ENCODE results near the gene CIAO2B.
"Not testable (repeated sequence)": the region's sequence is repeated elsewhere in the genome, so short reads cannot be mapped to it uniquely, and the experiment has no call there.

The CIAO2B gene

DNA sequence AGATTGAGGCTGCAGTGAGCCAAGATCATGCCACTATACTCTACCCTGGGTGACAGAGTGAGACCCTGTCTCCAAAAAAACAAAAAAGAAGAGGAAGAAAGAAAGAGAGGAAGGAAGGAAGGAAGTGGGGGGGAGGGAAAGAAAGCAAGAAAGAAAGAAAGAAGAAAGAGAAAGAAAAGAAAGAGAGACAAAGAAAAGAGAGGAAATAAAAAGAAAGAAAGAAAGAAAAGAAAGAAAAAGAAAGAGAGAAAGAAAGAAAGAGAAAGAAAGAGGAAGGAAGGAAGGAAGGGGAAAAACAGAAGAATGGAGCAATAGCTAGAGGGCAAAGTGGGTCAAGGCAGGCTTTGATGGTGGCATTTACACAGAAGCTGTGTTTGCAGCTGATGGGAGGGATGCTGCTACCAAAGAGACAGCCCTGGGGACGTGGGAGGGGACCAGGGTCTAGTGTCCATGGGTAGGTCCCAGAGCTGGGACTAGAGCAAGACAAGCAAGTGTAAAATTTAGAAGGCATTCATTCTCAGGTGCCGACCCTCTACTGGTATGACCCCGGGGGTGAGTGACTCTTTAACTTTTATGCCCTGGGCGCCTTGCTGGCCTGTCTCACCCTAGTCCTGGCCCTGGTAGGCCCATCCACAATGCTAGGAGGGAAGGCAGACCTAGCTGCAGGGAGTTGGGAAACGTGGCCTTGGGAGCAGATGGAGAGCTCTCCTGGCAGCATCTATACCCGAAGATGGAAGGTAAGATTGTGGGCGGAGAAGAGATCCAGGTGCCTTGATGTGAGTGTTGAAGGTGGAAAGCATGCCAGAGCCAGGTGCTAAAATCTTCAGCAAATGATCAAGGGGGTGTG is 24.9 kb upstream of the CIAO2B start:
- no peak for DNase-seq (ENCODE audit: low read depth, low spot score)
- no peak overlapping the region for H3K4me3 ChIP-seq (ENCODE audit: low read length)

DNA sequence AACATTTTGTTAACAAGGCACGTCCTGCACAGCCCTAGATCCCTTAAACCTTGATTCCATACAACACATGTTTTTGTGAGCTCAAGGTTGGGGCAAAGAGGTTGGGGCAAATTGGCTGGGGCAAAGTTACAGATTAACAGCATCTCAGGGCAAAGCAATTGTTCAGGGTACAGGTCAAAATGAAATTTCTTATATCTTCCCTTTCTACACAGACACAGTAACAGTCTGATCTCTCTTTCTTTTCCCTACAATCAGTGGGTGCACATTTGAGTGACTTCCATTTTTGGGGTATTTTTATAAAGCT is 21.9 kb upstream of the CIAO2B start:
- not testable (repeated sequence) for DNase-seq (ENCODE audit: low read depth, low spot score); H3K4me3 ChIP-seq (ENCODE audit: low read length)

DNA sequence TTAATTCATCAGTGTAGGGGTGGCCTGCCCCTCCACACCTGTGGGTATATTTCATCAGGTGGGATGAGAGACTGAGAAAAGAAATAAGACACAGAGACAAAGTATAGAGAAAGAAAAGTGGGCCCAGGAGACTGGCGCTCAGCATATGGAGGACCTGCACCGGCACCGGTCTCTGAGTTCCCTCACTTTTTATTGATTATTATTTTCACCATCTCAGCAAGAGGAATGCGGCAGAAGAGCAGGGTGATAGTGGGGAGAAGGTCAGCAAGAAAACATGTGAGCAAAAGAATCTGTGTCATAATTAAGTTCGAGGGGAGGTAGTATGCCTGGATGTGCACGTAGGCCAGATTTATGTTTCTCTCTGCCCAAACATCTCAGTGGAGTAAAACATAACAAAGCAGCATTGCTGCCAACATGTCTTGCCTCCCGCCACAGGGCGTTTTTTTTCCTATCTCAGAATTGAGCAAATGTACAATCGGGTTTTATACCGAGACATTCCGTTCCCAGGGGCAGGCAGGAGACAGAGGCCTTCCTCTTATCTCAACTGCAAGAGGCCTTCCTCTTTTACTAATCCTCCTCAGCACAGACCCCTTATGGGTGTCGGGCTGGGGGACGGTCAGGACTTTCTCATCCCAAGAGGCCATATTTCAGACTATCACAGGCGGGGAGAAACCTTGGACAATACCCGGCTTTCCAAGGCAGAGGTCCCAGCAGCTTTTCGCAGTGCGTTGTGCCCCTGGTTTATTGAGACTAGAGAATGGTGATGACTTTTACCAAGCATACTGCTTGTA is 21.4 kb upstream of the CIAO2B start:
- not testable (repeated sequence) for H3K4me3 ChIP-seq (ENCODE audit: low read length); DNase-seq (ENCODE audit: low read depth, low spot score)

GRCh38 chr16:66954097-66954659 is 20.0 kb upstream of the CIAO2B start:
- H3K4me3 ChIP-seq (ENCODE audit: low read length): no peak overlapping the region
- DNase-seq (ENCODE audit: low read depth, low spot score): peak; percentile 75

- no peak for DNase-seq (ENCODE audit: low read depth, low spot score)
- H3K4me3 ChIP-seq (ENCODE audit: low read length): no peak overlapping the region
These were observed 19.4 kb upstream of the CIAO2B start for GRCh38 chr16:66953462-66954096.

- DNase-seq (ENCODE audit: low read depth, low spot score): no peak
- H3K4me3 ChIP-seq (ENCODE audit: low read length): no peak overlapping the region
These were observed 18.4 kb upstream of the CIAO2B start for GRCh38 chr16:66952430-66953110.

GRCh38 chr16:66950971-66951790 is 17.0 kb upstream of the CIAO2B start:
- H3K4me3 ChIP-seq (ENCODE audit: low read length): no peak overlapping the region
- no peak for DNase-seq (ENCODE audit: low read depth, low spot score)

GRCh38 chr16:66950437-66950836 is 16.2 kb upstream of the CIAO2B start:
- no peak for DNase-seq (ENCODE audit: low read depth, low spot score)

DNA sequence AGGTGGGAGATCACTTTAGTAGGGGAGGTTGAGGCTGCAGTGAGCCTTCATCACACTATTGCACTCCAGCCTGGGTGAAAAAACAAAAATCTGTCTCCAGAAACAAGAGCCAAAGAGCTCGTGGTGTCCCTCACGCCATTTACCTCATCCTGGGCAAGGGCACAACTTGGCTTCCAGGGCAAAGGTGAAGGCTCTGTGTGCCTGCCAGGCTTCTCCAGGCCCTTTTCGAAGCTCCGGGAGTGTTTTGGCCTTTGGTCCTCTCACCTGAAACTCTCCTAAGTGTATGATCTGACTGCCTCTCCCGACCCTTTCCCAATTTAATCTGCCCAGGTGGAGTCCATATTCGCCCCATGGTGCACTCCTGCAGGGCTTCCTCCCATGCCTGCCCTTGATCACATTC is 15.3 kb upstream of the CIAO2B start:
- DNase-seq (ENCODE audit: low read depth, low spot score): no peak
- H3K4me3 ChIP-seq (ENCODE audit: low read length): no peak overlapping the region

More at GRCh38 chr16:66950437-66950836, 16.2 kb upstream of the CIAO2B start:
- H3K4me3 ChIP-seq (ENCODE audit: low read length): no peak overlapping the region

DNA sequence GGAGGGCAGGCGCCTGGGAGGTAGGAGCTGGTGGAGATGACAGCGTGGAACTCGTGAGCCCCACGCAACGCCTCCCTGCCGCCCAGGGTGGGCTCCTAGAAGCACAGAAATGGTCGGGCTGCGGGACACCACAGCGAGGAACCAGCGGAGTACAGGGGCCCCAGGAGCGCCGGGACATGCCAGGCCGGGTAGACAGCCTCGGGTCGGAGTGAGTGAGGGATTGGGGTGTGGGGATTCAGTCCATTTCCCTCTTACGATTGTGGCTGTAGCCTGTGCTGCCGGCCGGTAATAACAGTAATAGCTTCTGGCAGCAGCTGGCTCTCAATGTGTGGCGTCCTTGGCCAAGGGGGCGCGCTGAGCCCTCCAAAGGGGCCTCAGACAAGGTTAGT is 14.6 kb upstream of the CIAO2B start:
- H3K4me3 ChIP-seq (ENCODE audit: low read length): no peak overlapping the region
- DNase-seq (ENCODE audit: low read depth, low spot score): no peak

DNA sequence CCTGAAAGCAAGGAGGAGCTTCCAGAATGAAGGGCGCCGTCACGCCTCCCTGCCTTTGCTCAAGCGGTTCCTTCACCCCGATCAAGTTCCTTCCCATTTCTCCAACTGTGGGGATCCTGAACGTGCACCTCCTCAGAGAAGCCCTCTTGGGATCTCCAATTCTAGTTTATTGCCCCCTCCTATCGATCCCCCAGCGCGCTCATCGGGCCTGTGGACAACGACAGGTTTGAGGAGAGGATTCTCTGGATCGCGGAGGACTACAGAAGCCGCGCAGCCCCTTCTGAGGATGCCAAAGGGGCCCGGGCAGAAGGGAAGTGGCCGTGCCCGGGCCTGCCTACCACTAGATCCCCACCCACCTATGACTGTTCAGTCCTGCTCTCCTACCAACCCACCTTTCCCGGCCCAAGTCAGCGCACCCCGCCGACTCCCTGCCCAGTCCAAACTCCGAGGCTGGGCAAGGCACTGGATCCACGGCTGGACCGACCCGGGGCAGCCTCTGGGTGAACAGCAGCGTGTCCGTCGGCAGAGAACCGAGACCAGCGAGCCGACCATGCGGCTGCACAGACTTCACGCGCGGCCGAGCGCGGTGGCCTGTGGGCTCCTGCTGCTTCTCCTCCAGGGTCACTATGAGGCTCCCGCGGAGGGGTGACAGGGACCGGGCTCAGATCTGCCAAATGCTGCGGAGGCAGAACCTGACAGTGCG is 14.1 kb upstream of the CIAO2B start:
- H3K4me3 ChIP-seq (ENCODE audit: low read length): no peak overlapping the region
- DNase-seq (ENCODE audit: low read depth, low spot score): no peak

DNA sequence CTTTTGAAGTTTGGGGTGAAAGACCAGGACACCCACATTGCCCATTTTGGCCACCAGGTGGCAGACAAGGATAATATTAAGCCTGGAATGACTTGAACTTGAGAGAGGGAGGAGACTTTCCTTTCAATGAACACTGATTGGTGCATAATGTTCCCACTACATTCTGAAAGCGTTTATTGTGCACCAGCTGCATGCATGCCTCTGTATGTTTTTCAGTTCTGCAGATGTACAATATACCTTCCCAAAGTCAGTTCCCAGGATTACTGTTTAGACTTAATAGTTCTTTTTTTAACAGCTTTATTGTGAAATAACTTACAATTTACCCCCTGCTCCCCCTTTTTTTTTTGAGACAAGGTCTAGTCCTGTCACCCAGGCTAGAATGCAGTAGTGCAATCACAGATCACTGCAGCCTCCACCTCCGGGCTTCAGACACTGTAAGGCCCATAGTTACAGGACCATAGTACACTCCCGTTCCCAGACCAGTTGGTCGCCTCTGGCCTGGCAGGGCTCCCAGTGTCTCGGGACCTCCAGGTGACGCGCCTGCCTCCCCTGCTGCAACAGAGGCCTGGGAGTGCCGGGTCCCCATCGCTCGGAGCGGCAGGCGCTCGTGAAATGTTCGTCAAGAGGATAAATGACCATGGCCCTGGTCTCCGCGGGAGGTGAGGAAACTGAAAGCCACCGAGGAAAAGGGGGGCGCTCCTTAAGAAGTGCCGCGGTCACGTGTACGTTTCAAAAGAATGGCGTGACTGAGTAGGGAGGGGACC is 13.3 kb upstream of the CIAO2B start:
- DNase-seq (ENCODE audit: low read depth, low spot score): peak; percentile 81
- no peak overlapping the region for H3K4me3 ChIP-seq (ENCODE audit: low read length)

DNA sequence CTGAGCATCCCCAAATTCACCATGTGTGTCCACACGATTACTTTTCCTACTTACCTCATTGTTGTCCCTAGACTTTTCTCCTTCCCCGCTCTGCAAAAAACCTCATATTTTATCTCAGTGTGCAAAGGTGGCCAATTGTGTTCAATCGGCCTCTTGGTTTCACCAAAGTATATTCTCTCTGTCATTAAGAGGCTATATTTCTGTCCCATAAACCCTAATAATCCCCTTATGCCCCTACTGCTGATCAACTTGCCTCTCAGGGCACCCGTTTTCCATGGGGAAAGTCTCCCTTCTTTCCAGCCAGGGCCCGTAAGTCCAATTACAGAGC is 12.7 kb upstream of the CIAO2B start:
- no peak for DNase-seq (ENCODE audit: low read depth, low spot score)
- no peak overlapping the region for H3K4me3 ChIP-seq (ENCODE audit: low read length)

DNA sequence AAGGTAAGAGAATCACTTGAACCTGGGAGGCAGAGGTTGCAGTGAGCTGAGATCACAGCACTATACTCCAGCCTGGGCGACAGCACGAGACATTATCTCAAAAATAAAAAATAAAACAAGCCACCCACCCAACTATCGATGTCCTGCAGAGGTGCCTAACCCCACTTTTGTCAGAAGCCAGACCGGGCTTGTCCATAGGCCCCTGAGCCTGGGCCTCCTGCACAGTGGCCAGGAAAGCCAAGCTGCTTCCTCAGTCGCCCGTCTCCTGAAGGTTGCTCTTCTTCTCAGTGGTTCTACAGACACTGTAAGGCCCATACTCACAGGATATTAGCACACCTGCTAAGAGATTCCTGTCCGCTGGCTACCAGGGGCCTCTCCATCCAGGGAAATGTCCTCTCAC is 12.3 kb upstream of the CIAO2B start:
- no peak overlapping the region for H3K4me3 ChIP-seq (ENCODE audit: low read length)
- DNase-seq (ENCODE audit: low read depth, low spot score): no peak

DNA sequence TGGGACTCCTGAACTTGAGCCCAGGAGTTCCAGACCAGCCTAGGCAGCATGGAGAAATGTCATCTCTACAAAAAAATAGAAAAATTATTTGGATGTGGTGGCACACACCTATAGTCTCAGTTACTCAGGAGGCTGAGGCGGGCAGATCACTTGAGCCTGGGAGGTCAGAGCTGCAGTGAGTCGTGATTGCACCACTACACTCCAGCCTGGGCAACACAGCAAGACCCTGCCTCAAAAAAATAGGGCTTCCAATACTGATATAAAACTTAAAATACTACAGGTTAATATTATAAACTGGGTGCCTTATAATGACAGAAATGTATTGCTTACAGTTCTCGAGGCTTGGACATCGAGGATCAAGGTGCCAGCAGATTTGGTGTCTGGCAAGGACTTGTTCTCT is 11.7 kb upstream of the CIAO2B start:
- DNase-seq (ENCODE audit: low read depth, low spot score): no peak
- H3K4me3 ChIP-seq (ENCODE audit: low read length): no peak overlapping the region

DNA sequence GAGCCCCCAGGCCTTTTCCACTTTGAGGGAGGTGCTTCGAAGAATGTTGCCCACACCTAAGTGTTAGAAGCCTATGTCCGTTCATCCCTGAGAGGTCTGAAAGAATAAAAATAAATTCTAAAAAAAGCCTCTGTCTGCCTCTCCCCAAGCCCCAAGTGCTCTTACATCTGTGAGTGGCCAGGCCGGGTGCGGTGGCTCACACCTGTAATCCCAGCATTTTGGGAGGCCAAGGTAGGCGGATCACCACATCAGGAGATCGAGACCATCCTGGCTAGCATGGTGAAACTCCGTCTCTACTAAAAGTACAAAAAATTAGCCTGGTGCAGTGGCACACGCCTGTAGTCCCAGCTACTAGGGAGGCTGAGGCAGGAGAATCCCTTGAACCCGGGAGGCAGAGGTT is 10.8 kb upstream of the CIAO2B start:
- not testable (repeated sequence) for DNase-seq (ENCODE audit: low read depth, low spot score); H3K4me3 ChIP-seq (ENCODE audit: low read length)

- DNase-seq (ENCODE audit: low read depth, low spot score): no peak
- H3K4me3 ChIP-seq (ENCODE audit: low read length): no peak overlapping the region
These were observed 9.8 kb upstream of the CIAO2B start for GRCh38 chr16:66944054-66944441.

Measured in Jurkat, Clone E6-1 (cell line).